ENCODE measurements around the gene BCAR3. TPM values are rescaled to one million over a fixed set of nuclear protein-coding genes. Genes with fewer than 3 reads are reported as not detected.

Gene BCAR3
- total RNA-seq, 2 donors from 2014 or later = 32.7 to 48.7 TPM

GRCh38 chr1:93584261-93585003 lies 97.2 kb downstream of the BCAR3 start:
- H3K27ac Mint-ChIP-seq = peak overlapping the region; percentile 73
- peaks cover 14% of the 10 kb centered on the region for H3K4me1 Mint-ChIP-seq
- H3K9ac ChIP-seq (ENCODE audit: extremely low read depth, low read length, poor library complexity, severe bottlenecking) = no peak overlapping the region
- H3K4me1 ChIP-seq (ENCODE audit: control insufficient read depth, insufficient read depth, low read length) = no peaks in the 10 kb centered on the region
- H3K27me3 Mint-ChIP-seq (ENCODE audit: insufficient read depth) = no peaks in the 10 kb centered on the region
- no peak overlapping the region for H3K4me3 Mint-ChIP-seq
- H3K4me3 ChIP-seq (ENCODE audit: low read length) = no peak overlapping the region
- WGBS, 2 experiments (ENCODE audit: insufficient coverage in 1 of 2, insufficient read length in 1 of 2) = 81 to 82% methylated on average over 7 to 9 of the region's 9 CpGs
- H3K27ac ChIP-seq (ENCODE audit: low read depth, low read length) = no peak overlapping the region
- no peaks in the 10 kb centered on the region for H3K9me3 Mint-ChIP-seq
- peaks cover 90% of the 10 kb centered on the region for H3K36me3 Mint-ChIP-seq (ENCODE audit: low read depth)
- no peaks in the 10 kb centered on the region for H3K9me3 ChIP-seq (ENCODE audit: control insufficient read depth, low read length)
- peaks cover 98% of the 10 kb centered on the region for H3K36me3 ChIP-seq (ENCODE audit: control insufficient read depth, insufficient read depth, low read length)
- peak; percentile 20 for DNase-seq
- TF ChIP-seq, protein P1, sequence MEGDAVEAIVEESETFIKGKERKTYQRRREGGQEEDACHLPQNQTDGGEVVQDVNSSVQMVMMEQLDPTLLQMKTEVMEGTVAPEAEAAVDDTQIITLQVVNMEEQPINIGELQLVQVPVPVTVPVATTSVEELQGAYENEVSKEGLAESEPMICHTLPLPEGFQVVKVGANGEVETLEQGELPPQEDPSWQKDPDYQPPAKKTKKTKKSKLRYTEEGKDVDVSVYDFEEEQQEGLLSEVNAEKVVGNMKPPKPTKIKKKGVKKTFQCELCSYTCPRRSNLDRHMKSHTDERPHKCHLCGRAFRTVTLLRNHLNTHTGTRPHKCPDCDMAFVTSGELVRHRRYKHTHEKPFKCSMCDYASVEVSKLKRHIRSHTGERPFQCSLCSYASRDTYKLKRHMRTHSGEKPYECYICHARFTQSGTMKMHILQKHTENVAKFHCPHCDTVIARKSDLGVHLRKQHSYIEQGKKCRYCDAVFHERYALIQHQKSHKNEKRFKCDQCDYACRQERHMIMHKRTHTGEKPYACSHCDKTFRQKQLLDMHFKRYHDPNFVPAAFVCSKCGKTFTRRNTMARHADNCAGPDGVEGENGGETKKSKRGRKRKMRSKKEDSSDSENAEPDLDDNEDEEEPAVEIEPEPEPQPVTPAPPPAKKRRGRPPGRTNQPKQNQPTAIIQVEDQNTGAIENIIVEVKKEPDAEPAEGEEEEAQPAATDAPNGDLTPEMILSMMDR (conservative IDR thresholded peaks at IDR 0.05) = no peak
- H3K27me3 ChIP-seq (ENCODE audit: control insufficient read depth, insufficient read depth, low read length, poor library complexity, severe bottlenecking) = no peaks in the 10 kb centered on the region

DNA sequence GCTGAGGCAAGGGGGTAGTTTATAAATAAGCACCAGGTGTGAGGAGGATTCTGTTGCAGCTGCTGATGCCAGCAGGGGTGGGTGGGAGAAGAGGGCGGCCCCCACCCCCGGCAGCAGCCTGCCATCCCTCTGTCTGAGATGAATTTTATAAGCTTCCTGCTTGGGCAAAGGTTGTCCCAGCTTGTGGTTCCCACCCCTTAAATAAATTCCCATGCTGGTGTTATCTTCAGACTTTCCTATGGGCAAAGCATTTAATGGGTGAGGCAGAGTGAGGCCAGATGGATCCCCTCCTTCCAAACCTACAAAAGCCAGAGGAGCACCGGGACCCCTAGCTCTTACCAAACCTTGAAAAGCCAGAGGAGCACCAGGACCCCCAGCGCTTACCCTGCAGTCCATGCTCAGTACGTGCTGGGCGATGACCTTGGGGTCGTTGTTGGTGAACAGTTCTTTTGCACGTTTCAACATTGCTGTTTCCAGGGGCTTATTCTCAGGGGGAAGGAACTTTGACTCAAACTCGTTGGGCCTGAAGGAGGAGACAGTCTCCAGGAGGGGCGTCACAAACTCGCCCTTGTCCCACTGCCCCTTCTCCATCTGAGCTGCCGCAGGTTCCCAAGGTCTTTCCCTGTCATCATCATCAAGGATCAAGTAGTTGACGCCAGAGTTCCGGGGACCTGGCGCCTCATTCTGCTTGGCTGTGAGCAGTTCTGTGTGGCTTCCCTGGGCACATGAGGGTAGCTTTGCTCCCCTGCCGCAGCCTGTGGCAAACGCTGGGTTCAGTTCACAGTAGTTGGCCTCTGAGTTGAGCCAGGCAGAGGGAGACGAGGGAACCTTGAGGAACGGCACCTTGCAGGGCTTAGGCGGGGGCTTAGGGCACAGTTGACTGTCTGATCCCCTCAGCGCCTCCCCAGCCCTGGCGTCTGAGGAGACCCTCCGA lies 99.5 kb downstream of the BCAR3 start:
- TF ChIP-seq, protein P1 (conservative IDR thresholded peaks at IDR 0.05) = no peak
- H3K36me3 Mint-ChIP-seq (ENCODE audit: low read depth) = peaks cover 89% of the 10 kb centered on the region
- H3K27ac ChIP-seq (ENCODE audit: low read depth, low read length) = no peak overlapping the region
- DNase-seq = peak; percentile 37
- H3K36me3 ChIP-seq (ENCODE audit: control insufficient read depth, insufficient read depth, low read length) = peaks cover 97% of the 10 kb centered on the region
- no peaks in the 10 kb centered on the region for H3K9me3 ChIP-seq (ENCODE audit: control insufficient read depth, low read length)
- H3K27me3 Mint-ChIP-seq (ENCODE audit: insufficient read depth) = no peaks in the 10 kb centered on the region
- no peak overlapping the region for H3K27ac Mint-ChIP-seq
- H3K4me1 Mint-ChIP-seq = peaks cover 14% of the 10 kb centered on the region
- no peak overlapping the region for H3K4me3 ChIP-seq (ENCODE audit: low read length)
- H3K27me3 ChIP-seq (ENCODE audit: control insufficient read depth, insufficient read depth, low read length, poor library complexity, severe bottlenecking) = no peaks in the 10 kb centered on the region
- H3K9me3 Mint-ChIP-seq = no peaks in the 10 kb centered on the region
- H3K4me1 ChIP-seq (ENCODE audit: control insufficient read depth, insufficient read depth, low read length) = no peaks in the 10 kb centered on the region
- WGBS, 2 experiments (ENCODE audit: insufficient coverage in 1 of 2, insufficient read length in 1 of 2) = 94 to 99% methylated on average over 15 to 23 of the region's 23 CpGs
- H3K9ac ChIP-seq (ENCODE audit: extremely low read depth, low read length, poor library complexity, severe bottlenecking) = no peak overlapping the region
- H3K4me3 Mint-ChIP-seq = no peak overlapping the region

DNA sequence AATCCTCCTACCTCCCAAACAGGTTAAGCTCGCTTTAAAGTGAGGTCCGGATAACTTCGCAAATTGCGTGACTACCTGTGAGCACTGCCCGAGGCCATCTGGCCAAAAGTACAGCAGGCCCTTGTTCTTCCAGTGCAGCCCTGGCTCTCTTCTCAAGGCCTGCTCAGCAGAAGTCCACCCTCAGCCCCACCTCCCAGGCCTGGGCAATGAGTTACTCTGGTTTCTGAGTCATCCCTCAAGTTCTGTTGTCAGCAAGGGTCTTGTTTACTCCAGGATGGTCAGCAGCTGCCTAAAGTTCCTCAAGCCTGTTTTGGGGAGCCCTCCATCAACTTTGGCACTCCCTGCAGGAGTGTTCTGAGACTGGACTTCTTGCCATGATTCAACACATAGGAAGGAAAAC lies 101.7 kb downstream of the BCAR3 start:
- peaks cover 99% of the 10 kb centered on the region for H3K36me3 ChIP-seq (ENCODE audit: control insufficient read depth, insufficient read depth, low read length)
- no peaks in the 10 kb centered on the region for H3K27me3 Mint-ChIP-seq (ENCODE audit: insufficient read depth)
- DNase-seq = peak; percentile 48
- no peaks in the 10 kb centered on the region for H3K9me3 ChIP-seq (ENCODE audit: control insufficient read depth, low read length)
- H3K36me3 Mint-ChIP-seq (ENCODE audit: low read depth) = peaks cover 86% of the 10 kb centered on the region
- TF ChIP-seq, protein P1 (conservative IDR thresholded peaks at IDR 0.05) = no peak
- no peak overlapping the region for H3K9ac ChIP-seq (ENCODE audit: extremely low read depth, low read length, poor library complexity, severe bottlenecking)
- peaks cover 2% of the 10 kb centered on the region for H3K4me1 Mint-ChIP-seq
- H3K9me3 Mint-ChIP-seq = no peaks in the 10 kb centered on the region
- H3K27me3 ChIP-seq (ENCODE audit: control insufficient read depth, insufficient read depth, low read length, poor library complexity, severe bottlenecking) = no peaks in the 10 kb centered on the region
- no peak overlapping the region for H3K4me3 Mint-ChIP-seq
- H3K27ac ChIP-seq (ENCODE audit: low read depth, low read length) = no peak overlapping the region
- 90 to 95% methylated on average over 4 to 5 of the region's 5 CpGs for WGBS, 2 experiments (ENCODE audit: insufficient coverage in 1 of 2, insufficient read length in 1 of 2)
- no peaks in the 10 kb centered on the region for H3K4me1 ChIP-seq (ENCODE audit: control insufficient read depth, insufficient read depth, low read length)
- peak overlapping the region; percentile 84 for H3K27ac Mint-ChIP-seq
- no peak overlapping the region for H3K4me3 ChIP-seq (ENCODE audit: low read length)
